COLO668 (cell line): ENCODE data around the gene MT1F.

Experiments used
- DNase-seq: peaks from one replicate; lab custom pipeline; 2025; ENCODE audit not compliant: unreplicated experiment; lab: John Stamatoyannopoulos, UW

The MT1F gene

GRCh38 chr16:56691885-56692284, 34.1 kb downstream of the MT1F start:
- no peak for DNase-seq

- DNase-seq = no peak
Observed at GRCh38 chr16:56695246-56695645, 37.5 kb downstream of the MT1F start.

- DNase-seq = no peak
Observed at GRCh38 chr16:56697456-56698155, 39.8 kb downstream of the MT1F start.

- no peak for DNase-seq
Observed at GRCh38 chr16:56700195-56700594, 42.4 kb downstream of the MT1F start.

GRCh38 chr16:56700631-56701030, 42.9 kb downstream of the MT1F start:
- DNase-seq = no peak

- DNase-seq = no peak
Observed at GRCh38 chr16:56701534-56701933, 43.8 kb downstream of the MT1F start.

- DNase-seq = no peak
Observed at GRCh38 chr16:56702836-56703235, 45.1 kb downstream of the MT1F start.
